GM23248 (cell line): ENCODE data around the gene TGM2.

Source experiments
- EZH2 ChIP-seq: fragments of 200-600 bp; sonication (generic); IDR thresholded peaks from 2 replicates; pipeline ENCODE4 v1.6.1; 2018; ENCODE audit warnings: antibody characterized with exemption, mild to moderate bottlenecking; ENCODE audit not compliant: insufficient read depth, poor library complexity, severe bottlenecking
- EZH2phosphoT487 ChIP-seq: fragments of 200-600 bp; sonication (generic); IDR thresholded peaks from 2 replicates; pipeline ENCODE4 v1.6.1; 2018; ENCODE audit warnings: antibody characterized with exemption, moderate library complexity, mild to moderate bottlenecking, low read depth; ENCODE audit not compliant: insufficient read depth

GRCh38 chr20:38115205-38115604 is 49.9 kb downstream of the TGM2 start:
- TF ChIP-seq EZH2phosphoT487 (no peak), EZH2 (no peak)
